ENCODE data around the gene RYR2.

DNA sequence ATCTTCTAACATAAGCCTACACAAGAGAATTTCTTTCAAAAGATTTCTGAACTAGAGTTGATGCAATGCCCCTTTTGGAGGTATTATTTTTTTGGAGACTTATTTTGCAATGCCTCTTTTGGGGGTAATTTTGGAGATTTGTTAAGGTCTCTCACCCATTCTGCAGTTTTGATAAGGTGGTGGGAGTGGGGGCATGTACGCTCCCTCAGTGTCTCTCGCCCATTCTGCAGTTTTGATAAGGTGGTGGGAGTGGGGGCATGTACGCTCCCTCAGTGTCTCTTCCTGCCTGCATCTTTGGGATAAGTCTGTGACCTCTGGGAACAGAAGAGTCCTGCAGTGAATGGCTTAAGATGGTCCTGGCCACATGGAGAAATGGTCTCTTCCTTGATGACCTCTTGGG lies 536.6 kb downstream of the RYR2 start:
- TF ChIP-seq, protein P1, sequence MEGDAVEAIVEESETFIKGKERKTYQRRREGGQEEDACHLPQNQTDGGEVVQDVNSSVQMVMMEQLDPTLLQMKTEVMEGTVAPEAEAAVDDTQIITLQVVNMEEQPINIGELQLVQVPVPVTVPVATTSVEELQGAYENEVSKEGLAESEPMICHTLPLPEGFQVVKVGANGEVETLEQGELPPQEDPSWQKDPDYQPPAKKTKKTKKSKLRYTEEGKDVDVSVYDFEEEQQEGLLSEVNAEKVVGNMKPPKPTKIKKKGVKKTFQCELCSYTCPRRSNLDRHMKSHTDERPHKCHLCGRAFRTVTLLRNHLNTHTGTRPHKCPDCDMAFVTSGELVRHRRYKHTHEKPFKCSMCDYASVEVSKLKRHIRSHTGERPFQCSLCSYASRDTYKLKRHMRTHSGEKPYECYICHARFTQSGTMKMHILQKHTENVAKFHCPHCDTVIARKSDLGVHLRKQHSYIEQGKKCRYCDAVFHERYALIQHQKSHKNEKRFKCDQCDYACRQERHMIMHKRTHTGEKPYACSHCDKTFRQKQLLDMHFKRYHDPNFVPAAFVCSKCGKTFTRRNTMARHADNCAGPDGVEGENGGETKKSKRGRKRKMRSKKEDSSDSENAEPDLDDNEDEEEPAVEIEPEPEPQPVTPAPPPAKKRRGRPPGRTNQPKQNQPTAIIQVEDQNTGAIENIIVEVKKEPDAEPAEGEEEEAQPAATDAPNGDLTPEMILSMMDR (IDR thresholded peaks at IDR 0.05): no peak
- no peak for TF ChIP-seq POLR2A (IDR thresholded peaks at IDR 0.05)

Data from esophagus squamous epithelium (tissue), 4 donors.